K562 (cell line): ENCODE measurements around the gene DDR1. TPM values are rescaled to one million over a fixed set of nuclear protein-coding genes. Genes with fewer than 3 reads are reported as not detected.

Source experiments
- CHD2 ChIP-seq: IDR thresholded peaks from 2 replicates; pipeline ENCODE4 v1.6.1; 2011; ENCODE audit warnings: low read depth, low read length
- COPS2 ChIP-seq: fragments of 450-650 bp; conservative IDR thresholded peaks from 2 replicates; pipeline ENCODE4 v1.6.1; 2016; ENCODE audit warnings: mild to moderate bottlenecking, moderate library complexity
- GABPB1 ChIP-seq: sonication (generic); formaldehyde crosslinking; IDR thresholded peaks from 2 replicates; pipeline ENCODE4 v1.8.0; 2022; ENCODE audit warnings: mild to moderate bottlenecking, missing genetic modification reagents
- JUN ChIP-seq, 2 experiments: sonication (generic) in 1 of 2; formaldehyde crosslinking in 1 of 2; IDR thresholded peaks; 2 replicates each; pipeline versions ENCODE4 v1.6.1 to v1.8.0; 2012 to 2022; ENCODE audit warnings: borderline replicate concordance in 2 of 2, mild to moderate bottlenecking in 2 of 2, improper control_type of control experiment in 1 of 2, low read depth in 1 of 2, low read length in 1 of 2, missing genetic modification reagents in 1 of 2
- MXI1 ChIP-seq: IDR thresholded peaks from 2 replicates; pipeline ENCODE4 v1.6.1; 2011; ENCODE audit warnings: low read depth, mild to moderate bottlenecking, improper control_type of control experiment, low read length
- NFXL1 ChIP-seq: fragments of 450-650 bp; formaldehyde crosslinking; IDR thresholded peaks from 2 replicates; pipeline ENCODE4 v1.4.0; 2021; ENCODE audit warnings: mild to moderate bottlenecking
- NR1H2 ChIP-seq: sonication (generic); formaldehyde crosslinking; IDR thresholded peaks from 2 replicates; pipeline ENCODE4 v1.4.0; 2020; ENCODE audit warnings: mild to moderate bottlenecking, missing genetic modification reagents
- TRIM24 ChIP-seq, 2 experiments: fragments of 450-650 bp; IDR thresholded peaks; 2 replicates each; pipeline ENCODE4 v1.6.1; 2016
- ZFX ChIP-seq: sonication (generic); formaldehyde crosslinking; IDR thresholded peaks from 2 replicates; pipeline ENCODE4 v1.8.0; 2022; ENCODE audit warnings: mild to moderate bottlenecking, missing genetic modification reagents, moderate library complexity
- ZNF12 ChIP-seq: sonication (generic); formaldehyde crosslinking; IDR thresholded peaks from 2 replicates; pipeline ENCODE4 v1.4.0; 2020; ENCODE audit warnings: mild to moderate bottlenecking, missing genetic modification reagents
- ZNF146 ChIP-seq: IDR thresholded peaks from one replicate; pipeline ENCODE4 v1.6.1; 2018; ENCODE audit warnings: missing compliant biosample characterization; ENCODE audit not compliant: unreplicated experiment
- ZNF239 ChIP-seq: fragments of 250-450 bp; sonication (Bioruptor Pico); IDR thresholded peaks from 2 replicates; pipeline ENCODE4 v1.4.0; 2020; ENCODE audit warnings: mild to moderate bottlenecking
- ZNF668 ChIP-seq: fragments of 250-450 bp; sonication (Bioruptor Pico); IDR thresholded peaks from 2 replicates; pipeline ENCODE4 v1.8.0; 2022; ENCODE audit warnings: mild to moderate bottlenecking, inconsistent platforms
- ZNF717 ChIP-seq: fragments of 250-450 bp; sonication (Bioruptor Pico); IDR thresholded peaks from 2 replicates; pipeline ENCODE4 v1.5.0; 2021
- polyA plus RNA-seq, 8 experiments: library from polyadenylated mRNA; depleted of rRNA in 4 of 8; stranded (reverse) in 5 of 8; unstranded in 3 of 8; fragments of >200 nt; fragmentation: Nextera tagmentation in 2 of 8; fragmentation: Illumina TruSeq in 1 of 8; extraction: Ambion mirVana in 2 of 8; extraction: Trizol in 1 of 8; gene quantifications; 2 replicates each; pipeline versions ENCODE4 v1.2.1 to v1.2.3, GENCODE V29; 2011 to 2014; ENCODE audit warnings: inconsistent platforms in 1 of 8, missing spikeins in 1 of 8
- total RNA-seq, 7 experiments: library from RNA; depleted of rRNA in 6 of 7; stranded (reverse); fragments of >200 nt in 6 of 7; fragmentation: Illumina TruSeq in 2 of 7; extraction: Trizol in 2 of 7; gene quantifications; 2 replicates each; pipeline versions ENCODE4 v1.2.1 to v1.2.3, GENCODE V29; 2011 to 2021; ENCODE audit warnings: low replicate concordance in 1 of 7
- TF ChIP-seq, protein P1 (sequence below): sonication (generic); formaldehyde crosslinking; IDR thresholded peaks from 2 replicates; pipeline ENCODE4 v1.5.0; 2020; ENCODE audit warnings: missing genetic modification reagents
- TF ChIP-seq, protein P2 (sequence below): fragments of 250-450 bp; sonication (Bioruptor Pico); IDR thresholded peaks from 2 replicates; pipeline ENCODE4 v1.4.0; 2020; ENCODE audit warnings: borderline replicate concordance
- TF ChIP-seq, protein P3 (sequence below): fragments of 450-650 bp; formaldehyde crosslinking; IDR thresholded peaks from 2 replicates; pipeline ENCODE4 v1.4.0; 2020; ENCODE audit warnings: mild to moderate bottlenecking, moderate library complexity
- TF ChIP-seq, protein P4 (sequence below): fragments of 250-450 bp; sonication (Bioruptor Pico); IDR thresholded peaks from 2 replicates; pipeline ENCODE4 v1.4.0; 2020; ENCODE audit warnings: mild to moderate bottlenecking
- TF ChIP-seq, protein P5 (sequence below), 2 experiments: IDR thresholded peaks in 1 of 2; conservative IDR thresholded peaks in 1 of 2; 2 replicates each; pipeline ENCODE4 v1.6.1; 2016; ENCODE audit warnings: low read depth in 2 of 2, mild to moderate bottlenecking in 1 of 2, missing compliant biosample characterization in 1 of 2, missing genetic modification characterization in 1 of 2, moderate library complexity in 1 of 2

The DDR1 gene
- total and polyA plus RNA-seq, 9 of the 15 experiments (the other 6 are each of a cell fraction or from before 2014, with no cell fraction given) = 1.4 to 44.6 (median 12.2) TPM

GRCh38 chr6:30914076-30914853 lies 29.9 kb downstream of the DDR1 start, which contains the start of gene VARS2 (continued):
- TF ChIP-seq, protein P1, sequence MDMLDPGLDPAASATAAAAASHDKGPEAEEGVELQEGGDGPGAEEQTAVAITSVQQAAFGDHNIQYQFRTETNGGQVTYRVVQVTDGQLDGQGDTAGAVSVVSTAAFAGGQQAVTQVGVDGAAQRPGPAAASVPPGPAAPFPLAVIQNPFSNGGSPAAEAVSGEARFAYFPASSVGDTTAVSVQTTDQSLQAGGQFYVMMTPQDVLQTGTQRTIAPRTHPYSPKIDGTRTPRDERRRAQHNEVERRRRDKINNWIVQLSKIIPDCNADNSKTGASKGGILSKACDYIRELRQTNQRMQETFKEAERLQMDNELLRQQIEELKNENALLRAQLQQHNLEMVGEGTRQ = no peak
- no peak for TF ChIP-seq NR1H2 (CRISPR knock-in tag)
- peak; percentile 26; the same call in 1 of the 2 replicates for TF ChIP-seq MXI1
- TF ChIP-seq ZNF12 (CRISPR knock-in tag) = no peak
- TF ChIP-seq COPS2 = no peak
- peak; percentile 99 for TF ChIP-seq ZFX (CRISPR knock-in tag)
- TF ChIP-seq ZNF239 (CRISPR knock-in tag) = no peak
- no peak for TF ChIP-seq NFXL1
- TF ChIP-seq CHD2 = no peak
- TF ChIP-seq, protein P2, sequence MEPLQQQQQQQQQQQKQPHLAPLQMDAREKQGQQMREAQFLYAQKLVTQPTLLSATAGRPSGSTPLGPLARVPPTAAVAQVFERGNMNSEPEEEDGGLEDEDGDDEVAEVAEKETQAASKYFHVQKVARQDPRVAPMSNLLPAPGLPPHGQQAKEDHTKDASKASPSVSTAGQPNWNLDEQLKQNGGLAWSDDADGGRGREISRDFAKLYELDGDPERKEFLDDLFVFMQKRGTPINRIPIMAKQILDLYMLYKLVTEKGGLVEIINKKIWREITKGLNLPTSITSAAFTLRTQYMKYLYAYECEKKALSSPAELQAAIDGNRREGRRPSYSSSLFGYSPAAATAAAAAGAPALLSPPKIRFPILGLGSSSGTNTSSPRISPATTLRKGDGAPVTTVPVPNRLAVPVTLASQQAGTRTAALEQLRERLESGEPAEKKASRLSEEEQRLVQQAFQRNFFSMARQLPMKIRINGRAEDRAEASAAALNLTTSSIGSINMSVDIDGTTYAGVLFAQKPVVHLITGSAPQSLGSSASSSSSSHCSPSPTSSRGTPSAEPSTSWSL (CRISPR knock-in tag) = no peak
- TF ChIP-seq ZNF146 (CRISPR knock-in tag) = no peak
- TF ChIP-seq ZNF668 (CRISPR knock-in tag) = no peak
- TF ChIP-seq, protein P3, sequence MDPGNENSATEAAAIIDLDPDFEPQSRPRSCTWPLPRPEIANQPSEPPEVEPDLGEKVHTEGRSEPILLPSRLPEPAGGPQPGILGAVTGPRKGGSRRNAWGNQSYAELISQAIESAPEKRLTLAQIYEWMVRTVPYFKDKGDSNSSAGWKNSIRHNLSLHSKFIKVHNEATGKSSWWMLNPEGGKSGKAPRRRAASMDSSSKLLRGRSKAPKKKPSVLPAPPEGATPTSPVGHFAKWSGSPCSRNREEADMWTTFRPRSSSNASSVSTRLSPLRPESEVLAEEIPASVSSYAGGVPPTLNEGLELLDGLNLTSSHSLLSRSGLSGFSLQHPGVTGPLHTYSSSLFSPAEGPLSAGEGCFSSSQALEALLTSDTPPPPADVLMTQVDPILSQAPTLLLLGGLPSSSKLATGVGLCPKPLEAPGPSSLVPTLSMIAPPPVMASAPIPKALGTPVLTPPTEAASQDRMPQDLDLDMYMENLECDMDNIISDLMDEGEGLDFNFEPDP = no peak
- no peak for TF ChIP-seq JUN (IDR thresholded peaks at IDR 0.05; ENCODE audit: borderline replicate concordance, low read depth, low read length)
- peak; percentile 32; the same call in 1 of the 2 replicates for TF ChIP-seq JUN (CRISPR knock-in tag; IDR thresholded peaks at IDR 0.05; ENCODE audit: borderline replicate concordance)
- TF ChIP-seq ZNF717 = peak; percentile 45; the same call in 1 of the 2 replicates
- no peak for TF ChIP-seq TRIM24 (IDR thresholded peaks at IDR 0.05)
- TF ChIP-seq GABPB1 = no peak
- TF ChIP-seq, protein P4, sequence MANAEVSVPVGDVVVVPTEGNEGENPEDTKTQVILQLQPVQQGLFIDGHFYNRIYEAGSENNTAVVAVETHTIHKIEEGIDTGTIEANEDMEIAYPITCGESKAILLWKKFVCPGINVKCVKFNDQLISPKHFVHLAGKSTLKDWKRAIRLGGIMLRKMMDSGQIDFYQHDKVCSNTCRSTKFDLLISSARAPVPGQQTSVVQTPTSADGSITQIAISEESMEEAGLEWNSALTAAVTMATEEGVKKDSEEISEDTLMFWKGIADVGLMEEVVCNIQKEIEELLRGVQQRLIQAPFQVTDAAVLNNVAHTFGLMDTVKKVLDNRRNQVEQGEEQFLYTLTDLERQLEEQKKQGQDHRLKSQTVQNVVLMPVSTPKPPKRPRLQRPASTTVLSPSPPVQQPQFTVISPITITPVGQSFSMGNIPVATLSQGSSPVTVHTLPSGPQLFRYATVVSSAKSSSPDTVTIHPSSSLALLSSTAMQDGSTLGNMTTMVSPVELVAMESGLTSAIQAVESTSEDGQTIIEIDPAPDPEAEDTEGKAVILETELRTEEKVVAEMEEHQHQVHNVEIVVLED = peak; percentile 61
- TF ChIP-seq, protein P5, sequence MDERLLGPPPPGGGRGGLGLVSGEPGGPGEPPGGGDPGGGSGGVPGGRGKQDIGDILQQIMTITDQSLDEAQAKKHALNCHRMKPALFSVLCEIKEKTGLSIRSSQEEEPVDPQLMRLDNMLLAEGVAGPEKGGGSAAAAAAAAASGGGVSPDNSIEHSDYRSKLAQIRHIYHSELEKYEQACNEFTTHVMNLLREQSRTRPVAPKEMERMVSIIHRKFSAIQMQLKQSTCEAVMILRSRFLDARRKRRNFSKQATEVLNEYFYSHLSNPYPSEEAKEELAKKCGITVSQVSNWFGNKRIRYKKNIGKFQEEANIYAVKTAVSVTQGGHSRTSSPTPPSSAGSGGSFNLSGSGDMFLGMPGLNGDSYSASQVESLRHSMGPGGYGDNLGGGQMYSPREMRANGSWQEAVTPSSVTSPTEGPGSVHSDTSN (CRISPR knock-in tag; IDR thresholded peaks at IDR 0.05; ENCODE audit: low read depth) = no peak
- TF ChIP-seq, protein P5 (tag; conservative IDR thresholded peaks at IDR 0.05; ENCODE audit: low read depth) = no peak
